Upper lobe of left lung (tissue), 6 donors: ENCODE data around the gene PPP2R3B. TPM values are rescaled to one million over a fixed set of nuclear protein-coding genes. Genes with fewer than 3 reads are reported as not detected.

ENCODE experiments used
- ATAC-seq, 2 donors: fragments of 200-7000 bp; cut with Tn5 transposase; one replicate each; pipeline ENCODE4 v1.9.1; 2022; ENCODE audit warnings: mild to moderate bottlenecking in 2 of 2, moderate library complexity in 2 of 2; ENCODE audit not compliant: low FRiP score in 2 of 2
- DNase-seq, 2 donors: peaks; one replicate each; pipeline ENCODE4 v3.0.0-alpha.2; 2019 to 2020
- H3K27ac ChIP-seq, 4 donors: fragments of 200-600 bp; sonication (generic); one replicate each; pipeline ENCODE4 v1.5.1; 2016 to 2019
- H3K27me3 ChIP-seq, 4 donors: fragments of 200-600 bp; sonication (generic); one replicate each; pipeline ENCODE4 v1.5.1; 2017 to 2019
- H3K36me3 ChIP-seq, 4 donors: fragments of 200-600 bp; sonication (generic); one replicate each; pipeline ENCODE4 v1.5.1; 2016 to 2019
- H3K4me1 ChIP-seq, 4 donors: fragments of 200-600 bp; sonication (generic); one replicate each; pipeline ENCODE4 v1.5.1; 2018 to 2019
- H3K4me3 ChIP-seq, 4 donors: fragments of 200-600 bp; sonication (generic); one replicate each; pipeline ENCODE4 v1.5.1; 2017 to 2019; ENCODE audit warnings: mild to moderate bottlenecking in 2 of 4, moderate library complexity in 1 of 4
- H3K9me3 ChIP-seq, 4 donors: fragments of 200-600 bp; sonication (generic); one replicate each; pipeline ENCODE4 v1.5.1; 2018 to 2019
- EP300 ChIP-seq, 4 donors: sonication (generic); formaldehyde crosslinking; IDR thresholded peaks; one replicate each; pipeline ENCODE4 v1.5.1; 2017; ENCODE audit warnings: antibody characterized with exemption in 4 of 4, control low read depth in 2 of 4
- POLR2A ChIP-seq, 4 donors: fragments of 450-650 bp; IDR thresholded peaks; one replicate each; pipeline ENCODE4 v1.5.1; 2016 to 2017; ENCODE audit warnings: antibody characterized with exemption in 4 of 4, mild to moderate bottlenecking in 2 of 4
- POLR2AphosphoS5 ChIP-seq, 2 donors: sonication (generic); formaldehyde crosslinking; IDR thresholded peaks; one replicate each; pipeline ENCODE4 v1.5.1; 2017; ENCODE audit warnings: antibody characterized with exemption in 2 of 2
- WGBS, 2 donors: methylation state at CpG; one replicate each; pipeline ENCODE4 v1.1.5; 2017 to 2018; 5-methylcytosine and 5-hydroxymethylcytosine counted together
- total RNA-seq, 6 donors: library from RNA; depleted of rRNA in 4 of 6; stranded (reverse); fragments of >200 nt in 4 of 6; gene quantifications; one replicate each; pipeline versions ENCODE4 v1.1.0 to v1.2.1, GENCODE V29; 2016 to 2021
- TF ChIP-seq, protein P1 (sequence below), 6 experiments: fragments of 450-650 bp in 4 of 6; fragments of 200-600 bp in 2 of 6; sonication (generic) in 2 of 6; IDR thresholded peaks; one replicate each; pipeline ENCODE4 v1.5.1; 2016 to 2019; ENCODE audit warnings: antibody characterized with exemption in 6 of 6
- donor health status: DM: no; HTN: no; CAD: no; lungs with moderate emphysema.
- donor health status: DM: no; HTN: yes; CAD: no; lungs with severe emphysema.

Gene PPP2R3B
- total RNA-seq, 6 donors from 2014 or later = 8.7 to 72.3 (median 15.1) TPM

DNA sequence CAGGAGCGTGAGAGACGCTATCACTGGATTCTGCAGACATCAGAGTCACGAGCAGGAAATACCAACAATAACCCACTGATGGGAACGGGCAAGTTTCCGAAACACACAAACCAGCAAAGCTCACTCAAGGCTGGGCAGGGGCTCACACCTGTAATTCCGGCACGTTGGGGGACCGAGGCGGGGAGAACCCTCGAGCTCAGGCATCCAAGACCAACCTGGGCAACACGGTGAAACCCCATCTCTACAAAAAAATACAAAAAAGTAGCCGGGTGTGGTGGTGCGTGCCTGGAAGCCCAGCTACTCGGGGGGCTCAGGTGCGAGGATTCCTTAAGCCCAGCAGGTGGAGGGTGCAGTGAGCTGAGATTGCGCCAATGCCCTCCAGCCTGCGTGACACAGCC, 51.0 kb downstream of the PPP2R3B start:
- peaks cover 0 to 23% (median 4%) of the 10 kb centered on the region in 4 donors for H3K36me3 ChIP-seq
- TF ChIP-seq POLR2A (IDR thresholded peaks at IDR 0.05) = no peak
- TF ChIP-seq EP300 (IDR thresholded peaks at IDR 0.05) = no peak
- TF ChIP-seq POLR2AphosphoS5 (IDR thresholded peaks at IDR 0.05) = no peak
- TF ChIP-seq, protein P1, sequence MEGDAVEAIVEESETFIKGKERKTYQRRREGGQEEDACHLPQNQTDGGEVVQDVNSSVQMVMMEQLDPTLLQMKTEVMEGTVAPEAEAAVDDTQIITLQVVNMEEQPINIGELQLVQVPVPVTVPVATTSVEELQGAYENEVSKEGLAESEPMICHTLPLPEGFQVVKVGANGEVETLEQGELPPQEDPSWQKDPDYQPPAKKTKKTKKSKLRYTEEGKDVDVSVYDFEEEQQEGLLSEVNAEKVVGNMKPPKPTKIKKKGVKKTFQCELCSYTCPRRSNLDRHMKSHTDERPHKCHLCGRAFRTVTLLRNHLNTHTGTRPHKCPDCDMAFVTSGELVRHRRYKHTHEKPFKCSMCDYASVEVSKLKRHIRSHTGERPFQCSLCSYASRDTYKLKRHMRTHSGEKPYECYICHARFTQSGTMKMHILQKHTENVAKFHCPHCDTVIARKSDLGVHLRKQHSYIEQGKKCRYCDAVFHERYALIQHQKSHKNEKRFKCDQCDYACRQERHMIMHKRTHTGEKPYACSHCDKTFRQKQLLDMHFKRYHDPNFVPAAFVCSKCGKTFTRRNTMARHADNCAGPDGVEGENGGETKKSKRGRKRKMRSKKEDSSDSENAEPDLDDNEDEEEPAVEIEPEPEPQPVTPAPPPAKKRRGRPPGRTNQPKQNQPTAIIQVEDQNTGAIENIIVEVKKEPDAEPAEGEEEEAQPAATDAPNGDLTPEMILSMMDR (IDR thresholded peaks at IDR 0.05) = no peak
- no peak overlapping the region for H3K4me3 ChIP-seq
- peaks cover 7 to 11% (median 8%) of the 10 kb centered on the region in 4 donors for H3K4me1 ChIP-seq
- 88 to 96% methylated on average over 17 of the region's 17 CpGs for WGBS, 2 donors
- H3K27me3 ChIP-seq = peaks cover 0 to 11% (median 5%) of the 10 kb centered on the region in 4 donors
- H3K27ac ChIP-seq = no peak overlapping the region
- ATAC-seq (no peak), DNase-seq (no peak)
- no peaks in the 10 kb centered on the region for H3K9me3 ChIP-seq

DNA sequence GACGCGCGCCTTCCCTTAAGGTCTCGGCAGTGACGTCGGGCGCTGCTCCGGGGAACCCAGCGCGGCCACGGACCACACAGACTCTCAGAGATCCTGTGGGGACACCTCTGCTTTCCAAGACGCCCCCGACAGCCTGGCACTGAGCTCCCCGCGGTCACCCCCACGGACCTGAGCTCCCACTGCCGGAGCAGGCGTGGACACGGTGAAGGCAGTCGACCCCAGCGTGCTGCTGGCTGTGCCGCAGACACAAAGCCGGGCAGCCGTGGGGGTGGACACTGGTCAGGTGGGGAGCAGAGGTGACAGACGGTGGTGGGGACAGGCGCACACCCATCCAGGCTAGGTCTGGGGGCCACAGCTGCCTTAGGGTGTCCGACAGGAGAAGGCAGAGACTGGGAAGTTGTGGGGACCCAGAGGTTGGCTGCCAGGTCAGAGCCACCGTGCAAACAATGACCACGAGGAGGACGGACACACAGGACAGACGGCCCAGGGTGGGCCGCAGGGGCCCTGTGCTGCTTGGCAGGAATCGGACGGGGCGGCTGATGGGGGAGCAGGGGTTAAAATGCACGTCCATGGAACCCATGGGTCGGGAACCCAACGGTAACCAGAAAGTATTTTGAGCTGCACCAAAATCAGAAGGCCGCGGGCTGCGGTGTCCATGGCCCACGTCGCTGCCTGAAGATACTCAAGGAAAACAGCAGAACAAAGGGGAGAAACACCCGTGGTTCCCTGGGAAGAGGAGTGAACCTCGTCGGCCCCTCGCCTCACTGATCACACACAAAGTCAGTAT, 51.5 kb downstream of the PPP2R3B start:
- Histone ChIP-seq H3K4me3 (no peak overlapping the region), H3K36me3 (peaks cover 0 to 23% (median 4%) of the 10 kb centered on the region in 4 donors), H3K27ac (no peak overlapping the region), H3K27me3 (peaks cover 0 to 15% (median 5%) of the 10 kb centered on the region in 4 donors), H3K4me1 (peaks cover 7 to 14% (median 8%) of the 10 kb centered on the region in 4 donors), H3K9me3 (no peaks in the 10 kb centered on the region)
- WGBS, 2 donors = 97 to 98% methylated on average over 23 to 47 of the region's 47 CpGs
- ATAC-seq = no peak
- TF ChIP-seq POLR2A (IDR thresholded peaks at IDR 0.05) (no peak), POLR2AphosphoS5 (IDR thresholded peaks at IDR 0.05) (no peak), EP300 (IDR thresholded peaks at IDR 0.05) (no peak)
- TF ChIP-seq, protein P1 (IDR thresholded peaks at IDR 0.05) = no peak
- peak in 1 of 2 donors; percentile 76 for DNase-seq

DNA sequence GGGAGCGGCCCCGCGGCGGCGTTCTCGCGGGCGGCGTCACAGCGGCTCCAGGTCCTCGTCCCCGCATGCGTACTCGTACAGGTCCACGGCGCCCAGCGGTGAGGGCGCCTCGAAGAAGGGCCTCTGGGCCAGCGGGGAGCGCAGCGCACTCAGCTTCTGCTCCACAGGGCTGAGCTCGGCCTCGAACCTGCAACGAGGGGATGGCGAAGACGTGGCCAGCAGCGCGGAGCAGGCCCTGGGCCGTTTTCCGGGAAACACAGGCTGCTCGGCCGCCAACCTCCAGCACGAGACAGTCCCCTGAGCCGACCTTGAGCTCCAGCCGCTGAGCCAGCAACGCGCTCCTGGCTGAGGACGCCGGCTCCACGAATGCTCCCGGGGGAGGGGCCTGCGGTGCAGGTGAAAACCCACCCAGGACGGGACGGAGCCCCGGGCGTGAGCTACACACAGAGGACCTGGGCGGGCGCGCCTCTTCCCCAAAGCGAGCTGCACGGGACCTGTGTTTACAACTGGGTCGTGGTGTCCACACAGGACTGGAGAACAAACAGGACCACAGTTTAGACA, 52.3 kb downstream of the PPP2R3B start:
- peak in 1 of 2 donors; percentile 80 for DNase-seq
- H3K4me3 ChIP-seq = no peak overlapping the region
- H3K27me3 ChIP-seq = peaks cover 0 to 15% (median 5%) of the 10 kb centered on the region in 4 donors
- WGBS, 2 donors = 96% methylated on average over 36 to 53 of the region's 53 CpGs
- no peak for TF ChIP-seq POLR2A (IDR thresholded peaks at IDR 0.05)
- TF ChIP-seq EP300 (IDR thresholded peaks at IDR 0.05) = no peak
- no peak for TF ChIP-seq POLR2AphosphoS5 (IDR thresholded peaks at IDR 0.05)
- TF ChIP-seq, protein P1 (IDR thresholded peaks at IDR 0.05) = no peak
- H3K4me1 ChIP-seq = peaks cover 7 to 14% (median 8%) of the 10 kb centered on the region in 4 donors
- no peak overlapping the region for H3K27ac ChIP-seq
- no peaks in the 10 kb centered on the region for H3K9me3 ChIP-seq
- ATAC-seq = no peak
- peaks cover 0 to 23% (median 4%) of the 10 kb centered on the region in 4 donors for H3K36me3 ChIP-seq

DNA sequence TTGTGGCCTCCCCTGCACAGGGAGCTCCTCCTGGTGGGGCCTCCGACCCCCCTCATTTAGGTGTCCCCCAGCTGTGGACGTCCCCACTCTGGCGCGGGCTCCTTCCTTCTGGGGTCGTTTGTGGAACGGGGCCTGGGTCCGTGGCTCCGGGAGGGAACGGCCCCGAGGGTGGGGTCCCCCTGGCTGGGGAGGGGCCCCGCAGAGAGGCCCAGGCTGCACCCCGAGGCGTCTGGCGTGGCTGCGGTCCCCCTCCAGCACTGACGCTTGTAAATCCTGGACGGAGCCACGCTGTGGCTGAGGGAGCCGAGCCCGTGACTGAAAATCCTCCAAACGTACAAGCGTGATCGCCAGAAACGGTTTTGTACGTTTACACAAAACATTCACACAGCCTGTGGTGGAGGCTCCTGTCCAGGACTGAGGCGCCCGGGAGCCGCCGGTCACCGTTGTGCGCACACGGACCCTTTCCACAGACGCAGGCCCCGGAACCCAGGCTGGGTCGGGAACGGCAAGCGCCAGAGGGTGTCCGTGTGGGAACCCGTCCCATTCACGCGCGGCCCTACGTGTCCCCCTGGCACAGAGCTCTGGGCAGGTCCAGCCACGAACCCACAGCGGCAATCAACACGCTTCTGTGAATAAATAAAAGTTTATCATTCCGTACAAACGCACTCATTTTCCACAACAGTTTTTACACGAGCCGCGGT, 52.9 kb downstream of the PPP2R3B start:
- ATAC-seq (peak in 1 of 2 donors; percentile 27), DNase-seq (peak in 1 of 2 donors; percentile 71)
- TF ChIP-seq, protein P1 (IDR thresholded peaks at IDR 0.05) = no peak
- TF ChIP-seq POLR2AphosphoS5 (IDR thresholded peaks at IDR 0.05) (no peak), POLR2A (IDR thresholded peaks at IDR 0.05) (no peak), EP300 (IDR thresholded peaks at IDR 0.05) (no peak)
- H3K27me3 ChIP-seq = peaks cover 0 to 15% (median 5%) of the 10 kb centered on the region in 4 donors
- H3K27ac ChIP-seq = no peak overlapping the region
- H3K9me3 ChIP-seq = no peaks in the 10 kb centered on the region
- peaks cover 7 to 14% (median 8%) of the 10 kb centered on the region in 4 donors for H3K4me1 ChIP-seq
- peaks cover 0 to 20% (median 4%) of the 10 kb centered on the region in 4 donors for H3K36me3 ChIP-seq
- no peak overlapping the region for H3K4me3 ChIP-seq
- 95 to 99% methylated on average over 30 to 42 of the region's 51 CpGs for WGBS, 2 donors
